ENCODE results near the gene CYP4F3.

The CYP4F3 gene

GRCh38 chr19:15652559-15653278, 12.0 kb downstream of the CYP4F3 start:
- Mint-ChIP-seq H3K27me3 (peaks cover 60% of the 10 kb centered on the region), H3K9me3 (no peaks in the 10 kb centered on the region), H3K36me3 (ENCODE audit: insufficient read depth) (no peaks in the 10 kb centered on the region), H3K4me1 (no peaks in the 10 kb centered on the region), H3K4me3 (no peak overlapping the region), H3K27ac (ENCODE audit: low read depth) (no peak overlapping the region)
- no peak for DNase-seq (ENCODE audit: low spot score in 2 of 2)
- ATAC-seq (replicated peaks; ENCODE audit: extremely low read depth, poor library complexity, severe bottlenecking), result no peak

GRCh38 chr19:15656467-15656866, 15.8 kb downstream of the CYP4F3 start:
- no peak overlapping the region for H3K27ac Mint-ChIP-seq (ENCODE audit: low read depth)
- peaks cover 73% of the 10 kb centered on the region for H3K27me3 Mint-ChIP-seq
- no peaks in the 10 kb centered on the region for H3K9me3 Mint-ChIP-seq

DNA sequence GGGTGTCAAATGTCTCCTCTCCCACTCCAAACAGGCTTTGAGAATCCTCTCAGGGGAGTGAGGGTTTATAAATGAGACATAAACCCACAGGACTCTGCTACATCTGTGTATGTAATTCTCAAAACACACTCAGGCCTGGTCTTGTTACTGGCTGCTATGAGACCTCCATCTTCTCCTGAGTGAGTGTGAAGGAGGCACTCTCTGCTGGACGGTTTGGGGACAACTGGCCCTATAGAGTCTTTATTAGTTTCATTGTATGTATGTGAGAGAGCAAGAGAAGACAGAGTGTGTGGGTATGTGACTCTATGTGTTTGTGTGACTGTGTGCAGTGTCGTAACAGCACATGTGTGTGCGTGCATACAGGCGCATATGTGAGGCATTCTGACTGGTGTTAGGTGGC, 22.6 kb downstream of the CYP4F3 start:
- Mint-ChIP-seq H3K4me1 (no peaks in the 10 kb centered on the region), H3K4me3 (no peak overlapping the region), H3K9me3 (no peaks in the 10 kb centered on the region), H3K36me3 (ENCODE audit: insufficient read depth) (no peaks in the 10 kb centered on the region), H3K27ac (ENCODE audit: low read depth) (no peak overlapping the region), H3K27me3 (peaks cover 38% of the 10 kb centered on the region)
- ATAC-seq (replicated peaks; ENCODE audit: extremely low read depth, poor library complexity, severe bottlenecking), result no peak
- no peak for DNase-seq (ENCODE audit: low spot score in 2 of 2)

More at GRCh38 chr19:15656467-15656866, 15.8 kb downstream of the CYP4F3 start:
- Mint-ChIP-seq H3K4me1 (no peaks in the 10 kb centered on the region), H3K36me3 (ENCODE audit: insufficient read depth) (no peaks in the 10 kb centered on the region), H3K4me3 (no peak overlapping the region)
- DNase-seq (ENCODE audit: low spot score in 2 of 2) (no peak), ATAC-seq (replicated peaks; ENCODE audit: extremely low read depth, poor library complexity, severe bottlenecking) (no peak)

- Mint-ChIP-seq H3K27me3 (peaks cover 28% of the 10 kb centered on the region), H3K27ac (ENCODE audit: low read depth) (no peak overlapping the region), H3K4me3 (no peak overlapping the region), H3K36me3 (ENCODE audit: insufficient read depth) (no peaks in the 10 kb centered on the region), H3K9me3 (no peaks in the 10 kb centered on the region), H3K4me1 (no peaks in the 10 kb centered on the region)
- no peak for ATAC-seq (replicated peaks; ENCODE audit: extremely low read depth, poor library complexity, severe bottlenecking)
- no peak for DNase-seq (ENCODE audit: low spot score in 2 of 2)
These were observed 25.5 kb downstream of the CYP4F3 start for GRCh38 chr19:15666186-15666585.

GRCh38 chr19:15666883-15667282, 26.2 kb downstream of the CYP4F3 start:
- Mint-ChIP-seq H3K27me3 (peaks cover 21% of the 10 kb centered on the region), H3K9me3 (no peaks in the 10 kb centered on the region), H3K36me3 (ENCODE audit: insufficient read depth) (no peaks in the 10 kb centered on the region), H3K27ac (ENCODE audit: low read depth) (no peak overlapping the region), H3K4me1 (no peaks in the 10 kb centered on the region), H3K4me3 (no peak overlapping the region)
- ATAC-seq (replicated peaks; ENCODE audit: extremely low read depth, poor library complexity, severe bottlenecking) (no peak), DNase-seq (ENCODE audit: low spot score in 2 of 2) (no peak)

GRCh38 chr19:15669440-15669839, 28.7 kb downstream of the CYP4F3 start:
- ATAC-seq (replicated peaks; ENCODE audit: extremely low read depth, poor library complexity, severe bottlenecking), result no peak
- Mint-ChIP-seq H3K36me3 (ENCODE audit: insufficient read depth) (no peaks in the 10 kb centered on the region), H3K27ac (ENCODE audit: low read depth) (no peak overlapping the region), H3K27me3 (no peaks in the 10 kb centered on the region), H3K9me3 (no peaks in the 10 kb centered on the region), H3K4me3 (no peak overlapping the region), H3K4me1 (peaks cover 10% of the 10 kb centered on the region)
- DNase-seq (ENCODE audit: low spot score in 2 of 2), result no peak

DNA sequence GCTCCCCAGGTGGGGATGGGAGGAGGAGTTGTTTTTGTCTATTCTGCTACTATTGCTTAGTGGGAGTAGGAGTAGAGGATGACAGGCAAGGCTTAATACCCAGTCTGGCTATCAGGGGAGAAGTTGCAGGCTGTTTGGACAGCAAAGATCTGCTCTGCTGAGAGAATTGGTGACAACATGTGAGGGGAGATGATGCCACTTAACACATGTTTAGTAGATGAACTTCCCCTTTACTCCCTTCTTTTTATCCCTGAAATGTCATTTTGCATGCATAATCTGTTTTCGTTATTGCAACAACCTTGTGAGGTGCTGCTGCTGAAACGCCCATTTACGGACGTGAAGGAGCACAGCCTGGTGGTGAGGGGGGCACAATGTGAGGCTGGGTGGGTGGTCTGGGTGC, 29.2 kb downstream of the CYP4F3 start:
- DNase-seq (ENCODE audit: low spot score in 2 of 2) (no peak), ATAC-seq (replicated peaks; ENCODE audit: extremely low read depth, poor library complexity, severe bottlenecking) (no peak)
- Mint-ChIP-seq H3K27ac (ENCODE audit: low read depth) (no peak overlapping the region), H3K9me3 (no peaks in the 10 kb centered on the region), H3K27me3 (no peaks in the 10 kb centered on the region), H3K36me3 (ENCODE audit: insufficient read depth) (no peaks in the 10 kb centered on the region), H3K4me1 (peaks cover 10% of the 10 kb centered on the region), H3K4me3 (no peak overlapping the region)

GRCh38 chr19:15671237-15671821, 30.6 kb downstream of the CYP4F3 start:
- DNase-seq (ENCODE audit: low spot score in 2 of 2), result no peak
- Mint-ChIP-seq H3K27me3 (no peaks in the 10 kb centered on the region), H3K27ac (ENCODE audit: low read depth) (no peak overlapping the region), H3K4me3 (no peak overlapping the region), H3K4me1 (peaks cover 10% of the 10 kb centered on the region), H3K36me3 (ENCODE audit: insufficient read depth) (peaks cover 2% of the 10 kb centered on the region), H3K9me3 (no peaks in the 10 kb centered on the region)
- no peak for ATAC-seq (replicated peaks; ENCODE audit: extremely low read depth, poor library complexity, severe bottlenecking)

DNA sequence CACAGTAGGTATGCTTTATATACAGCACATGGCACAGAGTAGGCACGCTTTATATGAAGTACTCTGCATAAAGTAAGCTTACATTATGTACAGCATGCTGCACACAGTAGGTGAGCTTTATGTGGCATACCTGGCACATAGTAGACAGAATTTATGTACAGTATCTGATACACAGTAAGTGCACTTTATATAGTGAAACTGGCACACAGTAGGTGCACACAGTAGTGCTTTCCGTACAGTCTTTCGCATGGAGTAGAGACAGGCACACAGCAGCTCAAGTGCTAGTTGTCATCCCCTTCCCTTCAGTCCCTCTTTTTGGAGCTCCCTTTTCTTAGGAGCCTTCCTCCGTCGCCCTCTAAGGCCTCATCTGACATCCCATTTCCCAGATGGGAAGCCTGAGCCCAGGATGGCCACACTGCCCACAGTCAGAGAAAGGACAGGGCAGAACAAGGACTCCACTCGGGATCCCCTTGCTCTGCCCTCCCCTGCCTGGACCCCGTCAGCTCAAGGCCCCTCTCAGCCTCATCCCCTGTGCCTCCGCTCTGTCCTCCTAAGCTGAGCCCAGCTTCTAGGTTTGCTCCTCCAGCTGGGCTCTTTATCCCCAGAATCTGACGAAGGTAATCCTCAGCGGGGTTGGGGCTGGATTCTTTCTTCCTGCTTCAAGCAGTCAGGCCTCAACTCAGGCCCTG, 31.3 kb downstream of the CYP4F3 start:
- Mint-ChIP-seq H3K27me3 (no peaks in the 10 kb centered on the region), H3K36me3 (ENCODE audit: insufficient read depth) (peaks cover 2% of the 10 kb centered on the region), H3K4me1 (peaks cover 10% of the 10 kb centered on the region), H3K9me3 (no peaks in the 10 kb centered on the region), H3K4me3 (no peak overlapping the region), H3K27ac (ENCODE audit: low read depth) (peak overlapping the region; percentile 26)
- no peak for DNase-seq (ENCODE audit: low spot score in 2 of 2)
- no peak for ATAC-seq (replicated peaks; ENCODE audit: extremely low read depth, poor library complexity, severe bottlenecking)

- ATAC-seq (replicated peaks; ENCODE audit: extremely low read depth, poor library complexity, severe bottlenecking), result peak; percentile 47
- DNase-seq (ENCODE audit: low spot score in 2 of 2), result no peak
- peaks cover 2% of the 10 kb centered on the region for H3K36me3 Mint-ChIP-seq (ENCODE audit: insufficient read depth)
- H3K27ac Mint-ChIP-seq (ENCODE audit: low read depth), result peak within 1 kb of the TSS; percentile 26
- H3K4me3 Mint-ChIP-seq, result no peak within 1 kb of the TSS
- H3K9me3 Mint-ChIP-seq, result peaks cover 4% of the 10 kb centered on the region
- no peaks in the 10 kb centered on the region for H3K27me3 Mint-ChIP-seq
- peaks cover 11% of the 10 kb centered on the region for H3K4me1 Mint-ChIP-seq
These were observed 32.0 kb downstream of the CYP4F3 start, which contains the start of gene CYP4F12 for GRCh38 chr19:15672580-15673175. TSS of gene CYP4F12 (plus strand) at chr19:15673087. CDS start at chr19:15673530, 443 bp downstream.

DNA sequence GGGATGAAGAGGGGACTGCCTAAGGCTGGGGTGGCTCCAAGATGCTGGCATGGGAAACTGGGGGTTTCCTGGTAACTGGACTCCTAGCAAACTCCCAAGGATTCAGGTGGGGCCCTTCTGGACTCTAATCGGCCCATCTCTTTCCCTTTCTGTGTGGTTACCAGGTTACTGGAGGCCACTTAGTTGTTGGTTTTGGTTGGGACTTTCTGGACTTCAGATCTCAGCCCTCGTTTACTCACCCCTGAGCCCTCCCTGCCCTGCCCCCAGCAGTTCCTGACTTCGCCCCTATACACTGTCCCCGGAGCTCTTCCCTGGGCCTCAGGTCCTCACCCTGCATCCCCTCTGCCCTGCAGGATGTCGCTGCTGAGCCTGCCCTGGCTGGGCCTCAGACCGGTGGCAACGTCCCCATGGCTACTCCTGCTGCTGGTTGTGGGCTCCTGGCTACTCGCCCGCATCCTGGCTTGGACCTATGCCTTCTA, 32.5 kb downstream of the CYP4F3 start:
- H3K4me3 Mint-ChIP-seq, result no peak overlapping the region
- H3K4me1 Mint-ChIP-seq, result peaks cover 17% of the 10 kb centered on the region
- no peaks in the 10 kb centered on the region for H3K27me3 Mint-ChIP-seq
- H3K27ac Mint-ChIP-seq (ENCODE audit: low read depth), result peak overlapping the region; percentile 26
- H3K9me3 Mint-ChIP-seq, result peaks cover 9% of the 10 kb centered on the region
- ATAC-seq (replicated peaks; ENCODE audit: extremely low read depth, poor library complexity, severe bottlenecking) (peak; percentile 75), DNase-seq (ENCODE audit: low spot score in 2 of 2) (no peak)
- H3K36me3 Mint-ChIP-seq (ENCODE audit: insufficient read depth), result peaks cover 2% of the 10 kb centered on the region

- H3K36me3 Mint-ChIP-seq (ENCODE audit: insufficient read depth), result peaks cover 4% of the 10 kb centered on the region
- no peak for ATAC-seq (replicated peaks; ENCODE audit: extremely low read depth, poor library complexity, severe bottlenecking)
- peaks cover 17% of the 10 kb centered on the region for H3K4me1 Mint-ChIP-seq
- no peak overlapping the region for H3K4me3 Mint-ChIP-seq
- peaks cover 7% of the 10 kb centered on the region for H3K27me3 Mint-ChIP-seq
- peaks cover 9% of the 10 kb centered on the region for H3K9me3 Mint-ChIP-seq
- no peak for DNase-seq (ENCODE audit: low spot score in 2 of 2)
- no peak overlapping the region for H3K27ac Mint-ChIP-seq (ENCODE audit: low read depth)
These were observed 34.9 kb downstream of the CYP4F3 start for GRCh38 chr19:15675560-15675959.

All from central memory CD8-positive, alpha-beta T cell (primary cell).